GM04504 (cell line): ENCODE data around the gene KLHL1.

ENCODE experiments used
- DNase-seq: peaks from one replicate; pipeline ENCODE4 v3.0.0-alpha.2; 2012; ENCODE audit warnings: low read depth

KLHL1 gene

DNA sequence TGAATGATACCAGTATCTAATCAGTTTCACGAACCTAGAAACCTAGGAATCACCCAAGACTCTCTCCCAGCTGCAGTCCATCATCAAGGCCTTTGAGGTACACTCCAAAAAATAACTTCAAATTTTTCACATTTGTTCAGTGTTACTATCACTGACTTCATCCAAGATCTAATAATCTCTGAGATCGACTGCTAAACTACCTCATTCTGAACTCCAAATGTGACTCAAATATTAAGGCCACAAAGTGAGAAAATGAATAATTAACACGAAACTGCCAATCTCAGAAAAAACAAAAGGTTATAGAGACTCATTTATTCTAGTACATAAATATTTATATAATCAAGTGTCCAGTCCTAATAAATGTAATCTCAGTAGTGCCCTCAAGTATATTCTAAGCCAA lies 430.9 kb downstream of the KLHL1 start:
- no peak for DNase-seq

DNA sequence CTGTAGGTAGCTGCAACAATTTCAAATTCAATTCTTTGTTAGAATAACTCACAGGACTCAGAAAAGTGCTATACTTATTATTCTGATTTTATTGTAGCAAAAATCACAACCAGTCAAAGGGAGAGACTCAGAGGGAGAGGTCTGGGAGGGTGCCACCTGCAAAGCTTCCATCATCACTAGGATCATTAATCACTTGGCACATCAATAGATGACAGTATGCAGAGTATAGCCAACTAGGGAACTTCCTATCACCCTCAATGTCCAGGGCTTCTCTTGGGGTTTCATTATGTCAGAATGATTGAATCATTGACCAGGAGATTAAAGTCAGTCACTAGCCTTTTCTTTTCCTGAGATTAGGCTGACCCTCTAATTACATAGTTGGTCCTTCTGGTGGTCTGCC lies 432.0 kb downstream of the KLHL1 start:
- no peak for DNase-seq

DNA sequence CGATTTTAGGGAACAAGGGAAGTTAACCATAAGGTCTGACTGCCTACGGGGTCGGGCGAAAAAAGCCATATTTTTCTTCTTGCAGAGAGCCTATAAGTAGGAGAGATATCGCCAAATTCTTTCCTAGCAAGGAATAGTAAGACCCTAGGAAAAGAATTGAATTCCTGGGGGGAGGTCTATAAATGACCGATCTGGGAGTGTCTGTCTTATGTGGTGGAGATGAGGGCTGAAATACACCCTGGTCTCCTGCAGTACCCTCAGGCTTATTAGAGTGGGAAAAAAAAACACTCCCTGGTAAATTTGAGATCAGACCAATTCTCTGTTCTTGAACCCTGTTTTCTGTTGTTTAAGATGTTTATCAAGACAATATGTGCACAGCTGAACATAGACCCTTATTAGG lies 448.1 kb downstream of the KLHL1 start:
- DNase-seq = no peak

DNA sequence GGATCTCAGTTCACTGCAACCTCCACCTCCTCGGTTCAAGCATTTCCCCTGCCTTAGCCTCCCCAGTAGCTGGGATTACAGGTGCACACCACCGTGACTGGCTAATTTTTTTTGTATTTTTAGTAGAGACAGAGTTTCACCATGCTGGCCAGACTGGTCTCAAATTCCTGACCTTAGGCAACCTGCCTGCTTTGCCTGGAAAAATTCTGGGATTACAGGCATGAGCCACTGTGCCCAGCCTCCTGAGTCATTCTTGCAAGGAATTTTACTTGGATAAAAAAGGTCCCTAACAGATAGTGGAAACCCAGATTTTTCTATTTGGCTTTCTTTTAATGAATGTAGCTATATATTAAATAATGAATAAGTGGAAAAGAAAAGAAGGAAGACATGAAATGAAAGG lies 450.6 kb downstream of the KLHL1 start:
- no peak for DNase-seq

DNA sequence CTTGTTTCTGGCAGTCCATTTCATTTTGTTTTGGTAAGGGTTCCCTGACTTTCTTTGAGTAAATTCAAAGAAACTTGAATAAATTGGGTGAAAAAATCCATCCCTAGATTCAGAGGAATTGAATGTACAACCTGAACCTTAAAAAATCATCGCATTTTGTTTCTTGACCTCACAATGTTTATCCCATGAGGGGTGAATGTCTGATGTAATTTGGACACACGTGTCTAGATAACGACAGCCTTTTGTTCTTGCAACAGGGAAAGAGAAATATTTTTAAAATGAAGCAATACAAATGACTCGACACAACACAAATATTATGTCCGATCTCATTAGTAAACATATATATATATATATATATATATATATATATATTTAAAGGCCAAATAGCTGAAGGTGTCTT lies 453.9 kb downstream of the KLHL1 start:
- no peak for DNase-seq
